HCT116 (cell line): ENCODE measurements around the gene DZIP3. TPM values are rescaled to one million over a fixed set of nuclear protein-coding genes. Genes with fewer than 3 reads are reported as not detected.

Source experiments
- ATAC-seq: fragments of 200-7000 bp; cut with Tn5 transposase; 2 replicates; pipeline ENCODE4 v1.9.1; 2020; ENCODE audit warnings: mild to moderate bottlenecking, moderate library complexity
- BruUV-seq: library from RNA; stranded (reverse); fragments of 400-500 nt; replicated peaks from 2 replicates; lab custom pipeline; 2021; lab: Mats Ljungman, UMichigan
- CTCF ChIA-PET: fragments of 300-600 bp; sonication (Branson Sonifier 250); formaldehyde crosslinking; loops from one replicate; lab custom pipeline; 2021; ENCODE audit warnings: antibody characterized with exemption; lab: Charles Lee
- POLR2A ChIA-PET: fragments of 300-600, 350-600 bp; sonication (Branson Sonifier 250); formaldehyde crosslinking; loops from one replicate; lab custom pipeline; 2021; ENCODE audit warnings: antibody characterized with exemption; lab: Charles Lee
- RAD21 ChIA-PET, 2 experiments: fragments of 300-600 bp; sonication (Branson Sonifier 250); formaldehyde crosslinking; loops; one replicate each; lab custom pipeline; 2023; ENCODE audit warnings: low total read pairs in 2 of 2; ENCODE audit not compliant: uncharacterized antibody in 2 of 2, unreplicated experiment in 2 of 2, low non-redundant PET in 1 of 2; lab: Charles Lee
- DNase-seq: peaks from one replicate; pipeline ENCODE4 v3.0.0-alpha.2; 2010; ENCODE audit warnings: low read depth, low spot score
- H2AFZ ChIP-seq: fragments of 200-600 bp; shearing (Covaris generic), sonication (generic); 2 replicates; pipeline ENCODE4 v1.6.1; 2017; ENCODE audit warnings: low read depth, mixed run types, mixed read lengths, antibody characterized with exemption, low read length; ENCODE audit not compliant: poor library complexity, severe bottlenecking
- H3K27ac ChIP-seq: 2 replicates; pipeline ENCODE4 v1.5.1; 2012; ENCODE audit warnings: low read depth, low read length
- H3K27me3 ChIP-seq: fragments of 200-600 bp; sonication (generic); 2 replicates; pipeline ENCODE4 v1.6.1; 2016; ENCODE audit warnings: mixed run types, low read length, mixed read lengths; ENCODE audit not compliant: insufficient read depth
- H3K36me3 ChIP-seq, 2 experiments: fragments of 200-500 bp in 1 of 2; fragments of 200-600 bp in 1 of 2; sonication (Bioruptor generic) in 1 of 2; sonication (generic) in 1 of 2; 2 replicates each; pipeline versions ENCODE4 v1.5.1 to v1.6.1; 2014 to 2016; ENCODE audit warnings: low read length in 2 of 2, inconsistent platforms in 1 of 2, mixed read lengths in 1 of 2, mixed run types in 1 of 2; ENCODE audit not compliant: insufficient read depth in 2 of 2, control insufficient read depth in 1 of 2
- H3K4me1 ChIP-seq, 2 experiments: fragments of 200-600 bp in 1 of 2; sonication (generic) in 1 of 2; 2 replicates each; pipeline versions ENCODE4 v1.5.1 to v1.6.1; 2012 to 2017; ENCODE audit warnings: low read length in 2 of 2, inconsistent platforms in 1 of 2, mild to moderate bottlenecking in 1 of 2, mixed read lengths in 1 of 2, mixed run types in 1 of 2, moderate library complexity in 1 of 2; ENCODE audit not compliant: insufficient read depth in 2 of 2, control insufficient read depth in 1 of 2
- H3K4me2 ChIP-seq: fragments of 200-600 bp; sonication (generic); 2 replicates; pipeline ENCODE4 v1.6.1; 2017; ENCODE audit warnings: mixed run types, low read length, mixed read lengths
- H3K4me3 ChIP-seq, 2 experiments: fragments of 200-600 bp in 1 of 2; sonication (generic) in 1 of 2; replicated peaks in 1 of 2; 2 replicates each; pipeline ENCODE4 v1.5.1; 2011 to 2016; ENCODE audit warnings: low read length in 2 of 2, control low read depth in 1 of 2, low read depth in 1 of 2, mild to moderate bottlenecking in 1 of 2, mixed read lengths in 1 of 2, mixed run types in 1 of 2
- H3K79me2 ChIP-seq: fragments of 200-600 bp; sonication (generic); 2 replicates; pipeline ENCODE4 v1.6.1; 2017; ENCODE audit warnings: mild to moderate bottlenecking, mixed run types, low read length, moderate library complexity, mixed read lengths; ENCODE audit not compliant: insufficient read depth
- H3K9ac ChIP-seq: fragments of 200-600 bp; sonication (generic); 2 replicates; pipeline ENCODE4 v1.6.1; 2016; ENCODE audit warnings: low read length, mixed read lengths
- H3K9me2 ChIP-seq: fragments of 200-600 bp; sonication (generic), shearing (Covaris generic); 2 replicates; pipeline ENCODE4 v1.6.1; 2017; ENCODE audit warnings: mixed run types, mild to moderate bottlenecking, moderate library complexity; ENCODE audit not compliant: insufficient read depth
- H3K9me3 ChIP-seq, 2 experiments: fragments of 200-500 bp in 1 of 2; fragments of 200-600 bp in 1 of 2; sonication (Bioruptor generic) in 1 of 2; sonication (generic) in 1 of 2; 2 replicates each; pipeline ENCODE4 v1.6.1; 2014 to 2017; ENCODE audit warnings: low read length in 2 of 2, mixed read lengths in 2 of 2, inconsistent platforms in 1 of 2, low read depth in 1 of 2, mild to moderate bottlenecking in 1 of 2, mixed run types in 1 of 2, moderate library complexity in 1 of 2; ENCODE audit not compliant: control insufficient read depth in 1 of 2, insufficient read depth in 1 of 2
- H4K20me1 ChIP-seq: fragments of 200-600 bp; sonication (generic), shearing (Covaris generic); 2 replicates; pipeline ENCODE4 v1.6.1; 2017; ENCODE audit warnings: mixed run types, mild to moderate bottlenecking, moderate library complexity; ENCODE audit not compliant: insufficient read depth
- CBX3 ChIP-seq: IDR thresholded peaks from 2 replicates; pipeline ENCODE4 v1.6.1; 2012; ENCODE audit warnings: low read depth
- CEBPB ChIP-seq: IDR thresholded peaks from 2 replicates; pipeline ENCODE4 v1.6.1; 2012; ENCODE audit warnings: low read depth
- CTCF ChIP-seq, 3 experiments: fragments of 200-600 bp in 1 of 3; sonication (generic) in 1 of 3; IDR thresholded peaks in 2 of 3; conservative IDR thresholded peaks in 1 of 3; 2 replicates each; pipeline ENCODE4 v1.5.1; 2012 to 2017; ENCODE audit warnings: low read depth in 2 of 3, low read length in 2 of 3, antibody characterized with exemption in 1 of 3, borderline replicate concordance in 1 of 3, control low read depth in 1 of 3, mild to moderate bottlenecking in 1 of 3, mixed read lengths in 1 of 3, mixed run types in 1 of 3, moderate library complexity in 1 of 3; ENCODE audit not compliant: insufficient read depth in 1 of 3
- ELF1 ChIP-seq: IDR thresholded peaks from 2 replicates; pipeline ENCODE4 v1.6.1; 2012; ENCODE audit warnings: low read depth, borderline replicate concordance
- EZH2 ChIP-seq: fragments of 200-600 bp; sonication (generic); IDR thresholded peaks from 2 replicates; pipeline ENCODE4 v1.6.1; 2017; ENCODE audit warnings: antibody characterized with exemption, mixed run types
- FOSL1 ChIP-seq: IDR thresholded peaks from 2 replicates; pipeline ENCODE4 v1.6.1; 2012; ENCODE audit warnings: low read depth
- MAX ChIP-seq: IDR thresholded peaks from 2 replicates; pipeline ENCODE4 v1.6.1; 2012
- SIN3A ChIP-seq: IDR thresholded peaks from 2 replicates; pipeline ENCODE4 v1.6.1; 2012; ENCODE audit warnings: low read depth
- TCF7L2 ChIP-seq: IDR thresholded peaks from 2 replicates; pipeline ENCODE4 v1.7.0; 2011; ENCODE audit warnings: borderline replicate concordance, inconsistent platforms; ENCODE audit not compliant: insufficient read depth, insufficient read length; ENCODE audit errors: extremely low read depth
- ZBTB33 ChIP-seq: IDR thresholded peaks from 2 replicates; pipeline ENCODE4 v1.6.1; 2011; ENCODE audit warnings: mild to moderate bottlenecking, low read length, moderate library complexity; ENCODE audit not compliant: insufficient replicate concordance; ENCODE audit errors: extremely low read depth
- ZFX ChIP-seq: fragments of 450-650 bp; IDR thresholded peaks from 2 replicates; pipeline ENCODE4 v1.6.1; 2017
- intact Hi-C: fragments of 100-400 bp; cut with micrococcal nuclease; formaldehyde crosslinking; loops from 2 replicates; pipeline ENCODE4 v1.10.0; 2022
- total RNA-seq: library from RNA; stranded (reverse); gene quantifications from one replicate; pipeline ENCODE4 v1.2.1, GENCODE V29; 2021; ENCODE audit not compliant: unreplicated experiment

DZIP3 gene
- total RNA-seq, 1 experiment from 2014 or later = 19.4 TPM

GRCh38 chr3:108546692-108547091 is 42.8 kb upstream of the DZIP3 start:
- POLR2A ChIA-PET = no interaction called here

GRCh38 chr3:108548304-108548703 is 41.2 kb upstream of the DZIP3 start:
- BruUV-seq = no TSS peak

More at GRCh38 chr3:108546692-108547091, 42.8 kb upstream of the DZIP3 start:
- CTCF ChIA-PET = no interaction called here
- Histone ChIP-seq H3K9me3 (no peaks in the 10 kb centered on the region), H3K36me3 (peaks cover 17 to 21% of the 10 kb centered on the region in 2 experiments; a peak in 3 of 4 replicates), H3K9ac (no peak overlapping the region), H3K79me2 (no peaks in the 10 kb centered on the region), H3K4me1 (no peaks in the 10 kb centered on the region), H4K20me1 (no peaks in the 10 kb centered on the region), H3K4me3 (no peak overlapping the region), H2AFZ (no peak overlapping the region), H3K4me2 (no peak overlapping the region), H3K27ac (no peak overlapping the region), H3K9me2 (no peaks in the 10 kb centered on the region), H3K27me3 (no peaks in the 10 kb centered on the region)
- no peak for DNase-seq
- no TSS peak for BruUV-seq
- no peak for ATAC-seq
- intact Hi-C loops = no loop called here
- no peak for TF ChIP-seq FOSL1
- RAD21 ChIA-PET = no interaction called here

GRCh38 chr3:108548886-108549285 is 40.6 kb upstream of the DZIP3 start:
- Histone ChIP-seq H3K79me2 (no peaks in the 10 kb centered on the region), H3K4me3 (no peak overlapping the region), H3K9me3 (no peaks in the 10 kb centered on the region), H3K27ac (no peak overlapping the region), H3K9ac (no peak overlapping the region), H2AFZ (no peak overlapping the region), H3K36me3 (peaks cover 14 to 19% of the 10 kb centered on the region in 2 experiments), H3K9me2 (no peaks in the 10 kb centered on the region), H3K4me2 (no peak overlapping the region), H3K27me3 (no peaks in the 10 kb centered on the region), H3K4me1 (no peaks in the 10 kb centered on the region), H4K20me1 (no peaks in the 10 kb centered on the region)
- no TSS peak for BruUV-seq
- intact Hi-C loops = no loop called here
- DNase-seq (no peak), ATAC-seq (no peak)
- ChIA-PET POLR2A (no interaction called here), CTCF (no interaction called here), RAD21 (no interaction called here)
- TF ChIP-seq TCF7L2 = no peak
- TF ChIP-seq FOSL1 = no peak
- TF ChIP-seq CEBPB = no peak
- no peak for TF ChIP-seq CTCF (IDR thresholded peaks at IDR 0.05 in 2 of 3, conservative IDR thresholded peaks at IDR 0.05 in 1 of 3; ENCODE audit: borderline replicate concordance in 1 of 3, insufficient read depth in 1 of 3, low read depth in 2 of 3, low read length in 2 of 3)
- no peak for TF ChIP-seq ZBTB33
- TF ChIP-seq ELF1 = no peak
- no peak for TF ChIP-seq ZFX
- TF ChIP-seq MAX = no peak

More at GRCh38 chr3:108548304-108548703, 41.2 kb upstream of the DZIP3 start:
- Histone ChIP-seq H3K9me3 (no peaks in the 10 kb centered on the region), H3K27ac (no peak overlapping the region), H3K9ac (no peak overlapping the region), H3K79me2 (no peaks in the 10 kb centered on the region), H3K4me2 (no peak overlapping the region), H3K4me3 (no peak overlapping the region), H3K9me2 (no peaks in the 10 kb centered on the region), H2AFZ (no peak overlapping the region), H3K4me1 (no peaks in the 10 kb centered on the region), H3K36me3 (peaks cover 20 to 21% of the 10 kb centered on the region in 2 experiments), H3K27me3 (no peaks in the 10 kb centered on the region), H4K20me1 (no peaks in the 10 kb centered on the region)
- no peak for DNase-seq
- TF ChIP-seq CBX3 (no peak), CEBPB (no peak), EZH2 (no peak), SIN3A (no peak)
- ATAC-seq = no peak
- ChIA-PET CTCF (no interaction called here), POLR2A (no interaction called here), RAD21 (no interaction called here)
- intact Hi-C loops = no loop called here
